Liver (tissue), 3 donors: Measurements from ENCODE around the gene KRT36.

Source experiments
- EGR1 ChIP-seq, 2 donors: IDR thresholded peaks; 2 replicates each; pipeline ENCODE4 v1.6.1; 2016 to 2018; ENCODE audit warnings: antibody characterized with exemption in 2 of 2, low read depth in 2 of 2
- GABPA ChIP-seq, 2 donors: IDR thresholded peaks in 1 of 2; conservative IDR thresholded peaks in 1 of 2; 2 replicates each; pipeline ENCODE4 v1.6.1; 2016; ENCODE audit warnings: antibody characterized with exemption in 2 of 2, mild to moderate bottlenecking in 1 of 2, moderate library complexity in 1 of 2
- JUND ChIP-seq, 2 donors: IDR thresholded peaks; 2 replicates each; pipeline ENCODE4 v1.6.1; 2016; ENCODE audit warnings: antibody characterized with exemption in 2 of 2
- MAX ChIP-seq: IDR thresholded peaks from 2 replicates; pipeline ENCODE4 v1.6.1; 2016; ENCODE audit warnings: antibody characterized with exemption
- TAF1 ChIP-seq: conservative IDR thresholded peaks from 2 replicates; pipeline ENCODE4 v1.6.1; 2016; ENCODE audit warnings: antibody characterized with exemption, mild to moderate bottlenecking
- YY1 ChIP-seq: IDR thresholded peaks from 2 replicates; pipeline ENCODE4 v1.6.1; 2016; ENCODE audit warnings: antibody characterized with exemption, mild to moderate bottlenecking
- TF ChIP-seq, protein P1 (sequence below): IDR thresholded peaks from 2 replicates; pipeline ENCODE4 v1.6.1; 2016; ENCODE audit warnings: antibody characterized with exemption, mild to moderate bottlenecking
- TF ChIP-seq, protein P2 (sequence below): fragments of 150-350 bp; IDR thresholded peaks from 2 replicates; pipeline ENCODE4 v1.5.1; 2017; ENCODE audit warnings: improper control_type of control experiment, low read depth, low read length; ENCODE audit not compliant: missing input control
- donor health status: healthy.
- donor health status: healthy.

- TF ChIP-seq JUND (IDR thresholded peaks at IDR 0.05) (no peak), MAX (no peak), GABPA (IDR thresholded peaks at IDR 0.05 in 1 of 2, conservative IDR thresholded peaks at IDR 0.05 in 1 of 2) (no peak), EGR1 (IDR thresholded peaks at IDR 0.05; ENCODE audit: low read depth in 2 of 2) (no peak), YY1 (no peak), TAF1 (no peak)
- TF ChIP-seq, protein P1, sequence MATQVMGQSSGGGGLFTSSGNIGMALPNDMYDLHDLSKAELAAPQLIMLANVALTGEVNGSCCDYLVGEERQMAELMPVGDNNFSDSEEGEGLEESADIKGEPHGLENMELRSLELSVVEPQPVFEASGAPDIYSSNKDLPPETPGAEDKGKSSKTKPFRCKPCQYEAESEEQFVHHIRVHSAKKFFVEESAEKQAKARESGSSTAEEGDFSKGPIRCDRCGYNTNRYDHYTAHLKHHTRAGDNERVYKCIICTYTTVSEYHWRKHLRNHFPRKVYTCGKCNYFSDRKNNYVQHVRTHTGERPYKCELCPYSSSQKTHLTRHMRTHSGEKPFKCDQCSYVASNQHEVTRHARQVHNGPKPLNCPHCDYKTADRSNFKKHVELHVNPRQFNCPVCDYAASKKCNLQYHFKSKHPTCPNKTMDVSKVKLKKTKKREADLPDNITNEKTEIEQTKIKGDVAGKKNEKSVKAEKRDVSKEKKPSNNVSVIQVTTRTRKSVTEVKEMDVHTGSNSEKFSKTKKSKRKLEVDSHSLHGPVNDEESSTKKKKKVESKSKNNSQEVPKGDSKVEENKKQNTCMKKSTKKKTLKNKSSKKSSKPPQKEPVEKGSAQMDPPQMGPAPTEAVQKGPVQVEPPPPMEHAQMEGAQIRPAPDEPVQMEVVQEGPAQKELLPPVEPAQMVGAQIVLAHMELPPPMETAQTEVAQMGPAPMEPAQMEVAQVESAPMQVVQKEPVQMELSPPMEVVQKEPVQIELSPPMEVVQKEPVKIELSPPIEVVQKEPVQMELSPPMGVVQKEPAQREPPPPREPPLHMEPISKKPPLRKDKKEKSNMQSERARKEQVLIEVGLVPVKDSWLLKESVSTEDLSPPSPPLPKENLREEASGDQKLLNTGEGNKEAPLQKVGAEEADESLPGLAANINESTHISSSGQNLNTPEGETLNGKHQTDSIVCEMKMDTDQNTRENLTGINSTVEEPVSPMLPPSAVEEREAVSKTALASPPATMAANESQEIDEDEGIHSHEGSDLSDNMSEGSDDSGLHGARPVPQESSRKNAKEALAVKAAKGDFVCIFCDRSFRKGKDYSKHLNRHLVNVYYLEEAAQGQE, result no peak
- TF ChIP-seq, protein P2, sequence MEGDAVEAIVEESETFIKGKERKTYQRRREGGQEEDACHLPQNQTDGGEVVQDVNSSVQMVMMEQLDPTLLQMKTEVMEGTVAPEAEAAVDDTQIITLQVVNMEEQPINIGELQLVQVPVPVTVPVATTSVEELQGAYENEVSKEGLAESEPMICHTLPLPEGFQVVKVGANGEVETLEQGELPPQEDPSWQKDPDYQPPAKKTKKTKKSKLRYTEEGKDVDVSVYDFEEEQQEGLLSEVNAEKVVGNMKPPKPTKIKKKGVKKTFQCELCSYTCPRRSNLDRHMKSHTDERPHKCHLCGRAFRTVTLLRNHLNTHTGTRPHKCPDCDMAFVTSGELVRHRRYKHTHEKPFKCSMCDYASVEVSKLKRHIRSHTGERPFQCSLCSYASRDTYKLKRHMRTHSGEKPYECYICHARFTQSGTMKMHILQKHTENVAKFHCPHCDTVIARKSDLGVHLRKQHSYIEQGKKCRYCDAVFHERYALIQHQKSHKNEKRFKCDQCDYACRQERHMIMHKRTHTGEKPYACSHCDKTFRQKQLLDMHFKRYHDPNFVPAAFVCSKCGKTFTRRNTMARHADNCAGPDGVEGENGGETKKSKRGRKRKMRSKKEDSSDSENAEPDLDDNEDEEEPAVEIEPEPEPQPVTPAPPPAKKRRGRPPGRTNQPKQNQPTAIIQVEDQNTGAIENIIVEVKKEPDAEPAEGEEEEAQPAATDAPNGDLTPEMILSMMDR, result no peak
Observed at GRCh38 chr17:41512546-41513167, 22.9 kb upstream of the KRT36 start.
